ENCODE measurements around the gene MGAM2. TPM values are rescaled to one million over a fixed set of nuclear protein-coding genes. Genes with fewer than 3 reads are reported as not detected.
"Not testable (repeated sequence)": the region's sequence is repeated elsewhere in the genome, so short reads cannot be mapped to it uniquely, and the experiment has no call there.

Gene MGAM2
- 0.03 and 0.05 TPM in 2 replicates for total RNA-seq (2014; rRNA removed; shearing (Covaris generic))
- 0.03 and 0.09 TPM in 2 replicates for polyA plus RNA-seq (2015; cell fraction: cytosol; rRNA removed)
- polyA plus RNA-seq (2015; cell fraction: nucleus; rRNA removed) = 0.17 TPM in 2 replicates

DNA sequence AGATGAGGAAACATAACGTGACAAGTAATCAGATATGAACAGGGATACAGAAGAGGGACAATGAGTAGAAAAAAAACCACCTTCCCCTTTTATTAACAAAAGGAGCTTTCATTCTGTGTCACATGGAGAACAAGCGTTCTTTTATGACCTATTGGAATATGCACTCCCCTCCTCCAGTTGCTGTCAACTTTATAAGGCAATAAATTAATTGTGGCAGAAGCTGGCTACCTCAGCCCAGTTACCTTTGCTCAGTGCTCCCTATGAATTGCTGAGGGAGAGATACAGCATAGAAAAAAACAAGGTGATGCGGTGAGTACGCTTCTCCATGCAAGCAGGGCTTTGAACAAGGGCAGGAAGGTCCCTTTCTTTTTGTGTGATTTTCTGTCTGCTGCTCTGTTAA, at the start of gene MGAM2:
Gene MGAM2, plus strand, starts transcription at position 220 of the 400 bp plus-strand sequence. CDS start 5,156 bp downstream, outside the sequence.
- no peak for DNase-seq (ENCODE audit: low read depth)

DNA sequence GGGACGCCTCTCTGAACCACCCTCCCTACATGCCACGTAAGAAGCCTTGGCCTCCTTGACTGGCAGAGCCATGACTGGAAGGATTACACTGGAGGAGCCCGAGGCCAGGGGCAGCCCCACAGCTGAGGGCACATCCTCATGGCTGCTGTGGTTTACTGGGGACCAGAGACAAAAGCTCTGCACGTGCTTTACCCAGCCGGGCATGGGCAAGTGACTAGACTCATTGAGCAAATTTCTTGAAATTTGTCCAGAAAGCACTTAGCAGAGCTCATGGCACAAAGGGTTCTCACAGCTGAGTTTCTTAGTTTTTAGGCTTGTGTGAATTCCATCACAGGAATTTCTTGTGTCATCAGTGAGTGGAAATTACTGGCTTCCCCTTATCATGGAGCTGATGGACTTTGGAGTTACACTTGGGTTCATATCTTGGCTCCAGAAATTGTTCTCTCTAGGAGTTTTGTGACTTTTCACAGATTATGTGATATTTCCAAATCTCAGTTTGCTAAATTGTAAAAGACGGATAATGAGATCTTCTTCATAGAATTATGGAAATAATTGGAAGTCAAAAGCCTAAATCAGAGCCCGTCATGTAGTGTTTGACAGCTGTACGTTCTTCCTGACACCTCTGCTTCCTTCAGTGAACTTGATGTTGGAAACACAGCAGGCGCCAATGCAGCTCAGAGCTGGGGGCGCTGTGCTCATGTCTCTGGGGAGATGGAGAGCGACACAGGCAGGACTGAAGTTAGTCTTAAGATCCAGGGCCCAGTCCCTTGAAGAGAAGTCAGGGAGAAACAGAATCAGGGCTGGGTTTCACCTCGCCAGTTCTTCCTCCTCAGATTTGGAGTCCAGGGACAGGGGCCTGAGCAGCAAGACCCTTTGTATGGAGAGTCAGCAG, 47.7 kb upstream of the MGAM2 start:
- DNase-seq (ENCODE audit: low read depth) = no peak

DNA sequence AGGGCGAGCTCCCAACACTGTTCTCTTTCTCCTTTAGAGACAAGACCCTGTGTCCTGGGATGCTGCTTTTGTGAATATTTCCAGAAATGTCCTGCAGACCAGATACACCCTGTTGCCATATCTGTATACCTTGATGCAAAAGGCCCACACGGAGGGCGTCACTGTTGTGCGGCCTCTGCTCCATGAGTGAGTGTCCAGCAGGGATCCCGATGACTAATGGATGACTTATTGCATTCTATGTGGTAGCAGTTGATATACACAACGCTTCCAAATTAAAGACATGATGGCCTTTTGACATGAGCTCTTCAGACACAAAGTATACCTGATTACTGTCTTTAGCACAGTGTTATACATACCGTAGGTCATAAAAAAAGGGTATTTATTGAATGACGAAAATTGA, 45.0 kb upstream of the MGAM2 start:
- DNase-seq (ENCODE audit: low read depth) = peak; percentile 25

DNA sequence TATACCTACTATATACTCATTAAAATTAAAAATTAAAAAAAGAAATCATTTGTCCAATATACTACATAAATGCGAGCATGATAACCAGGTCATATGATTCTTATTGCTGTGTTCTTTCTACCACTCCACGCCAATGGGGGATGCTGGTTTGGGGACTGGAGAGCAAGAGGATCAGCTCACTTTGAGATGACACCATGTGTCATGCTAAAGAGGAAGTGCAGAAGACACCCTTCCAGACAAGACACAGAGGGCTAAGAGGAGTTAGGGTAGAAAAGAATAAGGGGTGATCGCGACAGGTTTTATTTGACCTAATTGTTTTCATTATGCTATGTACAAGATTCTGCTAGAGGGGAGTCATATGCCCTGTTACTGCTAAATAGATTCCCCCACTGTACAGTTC, 33.8 kb upstream of the MGAM2 start:
- DNase-seq (ENCODE audit: low read depth) = no peak

DNA sequence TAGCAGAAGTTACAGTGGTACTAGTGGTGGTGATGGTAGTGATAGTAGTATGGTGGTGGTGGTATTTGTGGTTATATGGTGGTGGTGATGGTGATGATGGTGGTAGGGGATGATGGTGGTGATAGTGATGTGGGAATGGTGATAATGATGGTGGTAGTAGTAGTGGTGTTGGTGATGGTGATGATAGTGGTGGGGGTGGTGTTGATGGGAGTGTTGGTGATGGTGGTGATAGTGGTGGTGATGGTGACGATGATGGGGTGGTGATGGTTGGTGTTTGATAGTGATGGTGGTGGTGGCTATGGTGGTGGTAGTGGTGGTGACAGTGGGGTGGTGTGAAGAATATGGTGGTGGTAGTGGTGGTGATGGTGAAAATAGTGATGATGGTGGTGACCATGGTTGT, 27.9 kb upstream of the MGAM2 start:
- DNase-seq (ENCODE audit: low read depth) = no peak

DNA sequence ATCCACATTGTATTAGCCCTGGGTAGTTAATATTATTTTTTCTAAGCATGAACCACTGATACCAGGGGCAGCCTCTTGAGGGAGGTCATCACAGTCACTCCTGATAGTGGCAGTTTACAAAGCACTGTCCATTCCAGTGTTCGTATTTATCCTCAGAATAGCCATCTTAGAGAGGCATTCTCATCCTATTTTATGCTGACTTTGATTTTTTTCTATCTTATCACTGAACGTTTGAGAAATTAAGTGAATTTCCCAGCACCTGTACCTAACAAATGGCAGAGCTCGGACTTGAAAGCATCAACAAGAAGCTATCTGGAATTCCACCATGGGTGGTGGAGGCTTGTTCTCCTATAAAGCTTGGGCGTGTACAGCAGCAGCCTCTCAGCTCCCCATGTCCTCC, 26.1 kb upstream of the MGAM2 start:
- no peak for DNase-seq (ENCODE audit: low read depth)

DNA sequence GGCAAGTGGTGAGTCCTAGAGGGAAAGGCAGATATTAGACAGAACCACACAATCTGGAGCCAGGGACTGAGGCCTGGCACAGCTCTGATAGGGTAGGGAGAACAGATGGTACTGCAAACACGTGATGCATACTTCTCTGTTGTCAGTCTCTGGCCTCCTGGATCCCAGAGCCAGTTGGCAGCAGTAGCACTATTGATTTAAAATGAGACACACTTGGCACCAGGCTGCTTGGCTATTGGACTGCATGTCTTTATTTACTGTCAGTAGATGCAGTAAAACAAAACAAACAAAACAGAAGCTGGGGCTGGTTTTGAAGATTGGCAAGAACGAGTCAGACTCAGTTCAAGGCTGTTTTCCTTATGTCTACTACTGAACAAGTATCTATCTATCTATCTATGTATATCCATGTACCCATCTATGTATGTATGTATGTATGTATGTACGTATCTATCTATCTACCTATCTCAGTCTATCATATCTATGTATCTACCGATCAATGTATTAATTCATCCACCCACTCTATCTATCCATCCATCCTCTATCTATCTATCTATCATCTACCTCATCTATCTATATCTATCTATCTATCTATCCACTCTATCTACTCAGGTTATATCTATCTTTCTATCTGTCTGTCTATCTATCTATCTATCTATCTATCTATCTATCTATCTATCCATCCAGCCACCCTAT, 23.4 kb upstream of the MGAM2 start:
- DNase-seq (ENCODE audit: low read depth) = no peak

DNA sequence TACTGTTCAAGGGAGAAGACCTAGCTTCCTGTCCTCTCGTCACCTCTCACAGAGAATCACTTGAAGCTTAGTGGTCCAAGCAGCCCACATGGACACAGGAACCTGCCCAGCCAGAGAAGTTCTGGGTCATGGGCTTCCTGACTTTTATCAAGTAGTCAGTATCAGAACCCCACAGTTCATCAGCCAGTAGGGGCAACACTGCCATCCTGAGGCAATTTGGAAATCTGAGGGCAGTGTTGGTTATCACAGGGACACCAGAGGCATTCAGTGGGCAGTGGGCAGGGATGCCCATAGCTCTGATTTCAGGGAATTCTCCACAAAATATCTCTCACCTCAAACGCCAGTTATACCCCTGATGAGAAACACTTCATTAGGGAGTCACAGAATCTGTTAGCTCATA, 22.5 kb upstream of the MGAM2 start:
- no peak for DNase-seq (ENCODE audit: low read depth)

DNA sequence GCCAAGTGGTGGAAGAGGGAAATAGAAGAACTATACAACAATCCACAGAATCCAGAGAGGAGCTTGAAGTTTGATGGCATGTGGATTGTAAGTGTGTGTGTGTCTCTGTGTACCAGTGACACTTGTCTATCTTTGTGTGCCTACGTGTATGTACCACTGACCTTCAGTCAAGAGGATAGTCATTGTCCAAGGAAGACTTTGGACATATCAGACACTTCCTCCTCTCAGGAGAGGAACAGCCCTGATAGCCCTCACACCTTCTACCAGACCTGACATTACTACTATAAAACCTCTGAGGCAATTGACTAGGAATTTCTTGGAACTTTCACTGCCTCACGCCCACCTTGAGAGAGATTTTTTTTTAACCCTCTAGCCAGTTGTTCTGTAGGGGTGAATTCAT, 19.6 kb upstream of the MGAM2 start:
- no peak for DNase-seq (ENCODE audit: low read depth)

DNA sequence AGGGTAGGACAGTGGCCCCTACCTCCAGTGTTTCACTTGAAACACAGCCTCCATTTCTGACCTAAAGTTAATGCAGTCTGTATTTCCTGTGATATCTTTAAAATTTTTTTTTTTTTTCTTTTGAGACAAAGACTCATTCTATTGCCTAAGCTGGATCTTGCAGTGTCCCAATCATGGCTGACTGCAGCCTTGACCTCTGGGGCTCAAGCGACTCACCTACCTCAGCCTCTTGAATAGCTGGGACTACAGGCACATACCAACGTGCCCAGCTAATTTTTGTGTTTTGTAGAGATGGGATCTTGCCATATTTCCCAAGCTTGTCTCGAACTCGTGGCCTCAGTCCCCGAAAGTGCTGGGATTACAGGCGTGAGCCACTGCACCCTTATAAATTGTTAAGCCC, 16.7 kb upstream of the MGAM2 start:
- DNase-seq (ENCODE audit: low read depth) = no peak

DNA sequence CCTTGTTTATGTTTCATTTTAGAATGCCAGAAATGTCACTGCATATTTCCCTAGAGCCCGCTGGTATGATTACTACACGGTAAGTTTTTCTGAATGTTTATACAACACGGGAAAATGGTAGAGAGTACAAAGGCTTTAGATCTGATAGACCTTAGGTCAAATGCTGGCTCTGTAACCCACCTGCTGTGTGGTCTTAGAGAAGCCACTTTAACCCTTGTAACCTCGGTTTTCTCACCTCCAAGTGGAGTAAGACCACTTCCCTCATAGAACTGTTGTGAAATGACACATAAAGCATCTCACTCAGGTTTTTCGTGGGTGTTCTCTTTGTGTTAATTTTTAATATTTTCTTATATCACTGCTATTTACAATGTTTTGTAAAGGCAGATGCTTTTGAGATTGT, 13.9 kb upstream of the MGAM2 start:
- DNase-seq (ENCODE audit: low read depth) = no peak

DNA sequence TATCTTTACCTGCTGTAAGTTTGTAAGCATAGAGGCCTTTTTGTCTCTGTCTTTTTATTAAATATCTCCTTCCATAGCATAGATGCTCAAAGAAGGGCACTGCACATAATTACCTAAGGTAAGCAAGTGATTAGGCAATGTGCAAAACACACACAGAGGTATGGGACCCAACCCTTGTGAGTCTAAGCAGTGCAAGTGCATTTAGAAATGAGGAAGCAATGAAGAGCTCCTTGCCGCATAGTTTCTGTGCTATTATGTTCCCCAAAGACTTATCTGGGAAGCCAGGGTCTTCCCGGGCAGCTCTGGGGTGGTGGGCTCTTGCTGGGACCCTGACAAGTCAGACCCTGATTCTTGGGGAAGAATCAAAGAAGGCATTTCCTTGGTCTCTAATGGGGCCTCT, 13.5 kb upstream of the MGAM2 start:
- no peak for DNase-seq (ENCODE audit: low read depth)

DNA sequence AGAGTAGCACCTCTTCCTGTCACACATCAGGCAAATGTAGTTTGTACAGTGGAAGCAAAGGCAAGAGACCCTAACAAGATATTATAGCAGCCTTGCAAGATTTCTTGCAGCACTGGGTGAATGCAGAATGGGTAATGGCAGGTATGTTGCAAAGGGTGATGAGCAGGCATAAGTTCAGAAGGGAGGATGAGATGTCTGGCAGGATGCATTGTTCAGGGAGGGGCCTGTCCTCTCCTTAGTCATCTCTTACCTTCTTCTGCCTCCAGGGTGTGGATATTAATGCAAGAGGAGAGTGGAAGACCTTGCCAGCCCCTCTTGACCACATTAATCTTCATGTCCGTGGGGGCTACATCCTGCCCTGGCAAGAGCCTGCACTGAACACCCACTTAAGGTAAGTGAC, 12.2 kb upstream of the MGAM2 start:
- DNase-seq (ENCODE audit: low read depth) = not testable (repeated sequence)

DNA sequence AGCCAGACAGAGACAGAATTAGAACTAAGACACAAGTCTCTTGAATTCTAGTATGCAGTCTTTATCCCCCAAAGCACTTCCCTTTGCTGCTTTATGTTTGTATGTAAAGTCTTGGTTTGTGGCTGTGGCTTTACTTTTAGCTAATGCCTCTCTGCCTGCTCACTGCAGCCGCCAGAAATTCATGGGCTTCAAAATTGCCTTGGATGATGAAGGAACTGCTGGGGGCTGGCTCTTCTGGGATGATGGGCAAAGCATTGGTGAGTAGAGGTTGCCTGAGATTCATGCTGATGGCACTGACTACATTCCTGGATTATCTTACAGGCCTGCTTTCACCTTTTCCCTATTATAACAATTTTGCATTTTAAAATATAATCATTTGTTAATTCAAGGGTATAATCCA, 10.9 kb upstream of the MGAM2 start:
- no peak for DNase-seq (ENCODE audit: low read depth)

DNA sequence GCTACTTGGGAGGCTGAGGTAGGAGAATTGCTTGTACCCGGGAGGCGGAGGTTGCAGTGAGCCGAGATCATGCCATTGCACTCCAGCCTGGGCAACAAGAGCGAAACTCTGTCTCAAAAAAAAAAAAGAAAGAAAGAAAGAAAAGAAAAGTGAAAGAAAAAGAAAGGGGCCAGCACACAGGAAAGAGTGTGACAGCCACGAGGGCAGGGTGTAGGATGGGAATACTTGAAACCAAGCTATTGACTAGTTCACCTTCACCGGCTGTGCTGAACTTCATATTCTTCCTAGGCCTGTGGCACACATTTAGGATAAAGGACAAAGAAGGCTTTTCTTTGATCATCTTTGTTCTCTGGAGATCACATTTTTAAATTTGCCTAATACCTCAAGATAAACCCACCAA, 9.7 kb upstream of the MGAM2 start:
- not testable (repeated sequence) for DNase-seq (ENCODE audit: low read depth)

DNA sequence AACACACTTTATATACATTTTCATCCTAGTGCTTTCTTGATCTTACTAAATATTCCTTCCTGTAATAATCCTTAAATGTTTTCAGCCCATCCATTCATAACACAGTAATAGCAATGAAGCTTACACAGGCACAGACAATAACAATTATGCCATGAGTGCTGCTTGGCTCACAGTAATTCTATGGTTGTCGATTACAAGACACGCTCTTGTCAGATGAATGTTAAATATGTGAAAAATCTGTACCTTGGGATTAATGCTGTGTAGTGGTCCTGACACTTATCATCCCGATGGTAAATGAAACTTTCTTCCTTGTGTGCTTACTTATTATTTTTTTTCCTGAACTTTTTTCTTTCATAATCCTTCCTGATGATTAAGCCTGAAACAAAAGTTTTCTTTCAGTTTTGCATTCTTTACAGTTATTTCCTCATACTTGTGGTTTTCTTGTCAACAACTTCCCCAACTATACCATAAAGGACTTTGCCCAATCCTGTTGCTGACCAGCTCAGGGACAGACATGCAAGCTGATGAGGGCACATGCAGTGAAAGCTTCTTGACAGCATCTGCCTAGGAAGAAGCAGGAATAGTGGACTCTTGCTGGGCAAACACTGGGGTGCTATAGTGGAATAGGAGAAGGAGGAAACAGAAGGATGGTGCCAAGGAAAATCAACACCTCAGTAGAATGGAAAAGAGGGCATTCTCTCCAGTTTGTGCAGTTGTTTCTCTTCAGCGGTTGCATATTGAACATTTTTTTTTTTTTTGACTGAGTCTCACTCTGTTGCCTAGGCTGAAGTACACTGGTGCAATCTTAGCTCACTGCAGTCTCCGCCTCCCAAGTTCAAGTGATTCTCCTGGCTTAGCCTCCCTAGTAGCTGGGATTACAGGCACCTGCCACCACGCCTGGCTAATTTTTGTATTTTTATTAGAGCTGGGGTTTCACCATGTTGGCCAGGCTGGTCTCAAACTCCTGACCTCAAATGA, 6.7 kb upstream of the MGAM2 start:
- peak; percentile 12 for DNase-seq (ENCODE audit: low read depth)

DNA sequence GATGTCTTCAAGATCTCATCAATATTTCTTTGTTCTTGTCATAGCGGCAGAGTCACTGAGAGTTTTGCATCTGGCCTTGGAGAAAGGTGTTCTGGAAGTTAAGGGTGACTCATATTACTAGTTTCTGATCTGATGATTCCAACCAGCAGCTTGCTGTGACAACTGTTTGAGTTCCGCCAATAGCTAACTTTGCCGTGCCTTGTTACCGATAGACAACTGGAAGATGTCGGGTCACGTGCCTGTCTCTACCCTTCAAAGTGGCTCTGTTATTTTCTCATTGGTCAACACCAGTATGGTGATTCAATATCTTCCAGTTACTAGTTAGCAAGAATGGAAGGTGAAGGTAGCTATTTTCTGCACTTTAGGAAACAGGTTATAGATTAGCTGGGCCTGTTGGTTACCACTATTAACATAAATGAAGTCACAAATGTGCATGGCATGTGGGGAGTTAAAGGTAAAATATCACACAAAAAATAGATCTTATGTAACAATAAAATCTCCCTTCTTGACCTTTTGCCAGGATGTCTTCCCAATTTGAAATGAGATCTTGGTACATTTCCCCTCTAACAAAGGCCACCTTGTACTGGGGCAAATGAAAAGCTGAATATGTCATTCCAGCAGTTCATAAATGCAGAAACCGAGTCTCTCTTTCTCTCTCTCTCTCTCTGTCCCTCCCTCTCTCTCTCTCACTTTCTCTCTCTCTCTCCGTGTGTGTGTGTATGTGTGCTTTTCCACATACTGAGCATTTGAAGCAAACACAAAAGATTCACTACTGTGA, 2.6 kb upstream of the MGAM2 start:
- DNase-seq (ENCODE audit: low read depth) = no peak

DNA sequence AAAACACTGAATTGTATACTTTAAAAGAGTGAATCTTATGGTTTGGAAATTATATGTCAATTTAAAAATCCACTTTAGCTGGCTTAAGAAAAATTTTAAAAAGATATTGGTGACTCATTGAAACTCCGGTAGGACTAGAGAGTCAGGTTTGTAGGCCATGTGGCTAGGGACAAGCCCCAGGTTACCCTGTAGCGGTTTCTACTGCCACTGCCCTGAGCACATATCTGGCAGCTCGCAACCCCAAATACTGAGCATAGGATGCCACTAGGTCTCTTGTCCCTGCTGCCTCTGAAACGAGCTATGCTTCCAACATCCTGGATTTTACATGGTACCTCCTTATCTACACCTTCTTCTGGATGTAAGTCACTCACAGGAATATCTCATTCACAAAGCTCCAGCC, 1.4 kb upstream of the MGAM2 start:
- DNase-seq (ENCODE audit: low read depth) = no peak

DNA sequence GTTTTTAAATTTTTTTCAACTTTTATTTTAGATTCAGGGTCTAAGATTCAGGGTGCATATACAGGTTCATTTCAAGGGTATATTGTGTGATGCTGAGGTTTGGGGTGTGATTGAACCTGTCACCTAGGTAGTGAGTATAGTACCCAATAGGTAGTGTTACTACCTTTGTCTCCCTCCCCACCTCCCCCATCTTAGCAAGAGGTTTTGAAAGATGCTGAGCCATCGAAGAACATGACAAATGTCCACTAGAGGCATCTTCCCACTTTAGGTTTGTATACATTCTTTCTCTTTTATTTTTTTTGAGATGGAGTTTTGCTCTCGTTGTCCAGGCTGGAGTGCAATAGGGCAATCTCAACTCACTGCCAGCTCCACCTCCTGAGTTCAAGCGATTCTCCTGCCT, 880 bp upstream of the MGAM2 start:
- DNase-seq (ENCODE audit: low read depth) = no peak

DNA sequence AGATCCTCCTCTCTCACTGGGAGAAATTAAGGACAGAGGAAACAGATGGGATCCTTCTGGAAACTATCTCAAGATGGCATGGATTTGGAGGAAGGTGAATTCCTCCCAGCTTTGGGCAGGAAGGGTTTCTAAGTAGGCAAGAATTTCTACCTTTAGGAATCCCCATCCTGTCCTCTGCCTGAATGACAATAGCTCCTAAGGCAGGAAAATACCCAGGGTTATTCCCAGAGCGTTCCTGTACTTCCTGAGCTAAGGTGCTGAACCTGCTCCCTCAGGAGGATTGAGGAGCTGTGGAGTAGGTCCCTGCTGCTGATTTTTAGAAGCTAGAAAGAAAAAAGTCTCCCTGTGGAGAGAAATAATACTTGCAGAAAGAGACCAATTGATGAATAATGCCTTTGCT, 568 bp downstream of the MGAM2 start:
- no peak for DNase-seq (ENCODE audit: low read depth)

DNA sequence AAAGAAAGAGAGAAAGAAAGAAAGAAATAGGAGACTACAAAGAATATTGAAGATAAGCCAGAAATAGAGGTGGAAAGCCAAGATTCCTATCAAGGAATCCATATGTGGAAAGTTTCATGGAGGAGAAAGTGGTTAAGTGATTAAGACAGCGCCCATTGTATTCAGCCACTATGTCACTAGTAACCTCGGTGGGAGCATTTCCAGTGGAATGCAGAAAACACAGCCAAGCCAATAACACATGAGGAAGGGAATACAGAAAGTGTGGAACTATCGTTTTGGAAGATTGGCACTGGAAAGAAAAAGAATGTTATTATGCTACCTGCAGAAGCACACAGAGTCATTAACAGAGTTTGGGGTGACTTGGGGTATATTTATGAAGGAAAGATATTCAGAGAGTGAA, 2.7 kb downstream of the MGAM2 start:
- DNase-seq (ENCODE audit: low read depth) = no peak
